ENCODE measurements around the gene SNX8.
"Not testable (repeated sequence)": the region's sequence is repeated elsewhere in the genome, so short reads cannot be mapped to it uniquely, and the experiment has no call there.

SNX8 gene

DNA sequence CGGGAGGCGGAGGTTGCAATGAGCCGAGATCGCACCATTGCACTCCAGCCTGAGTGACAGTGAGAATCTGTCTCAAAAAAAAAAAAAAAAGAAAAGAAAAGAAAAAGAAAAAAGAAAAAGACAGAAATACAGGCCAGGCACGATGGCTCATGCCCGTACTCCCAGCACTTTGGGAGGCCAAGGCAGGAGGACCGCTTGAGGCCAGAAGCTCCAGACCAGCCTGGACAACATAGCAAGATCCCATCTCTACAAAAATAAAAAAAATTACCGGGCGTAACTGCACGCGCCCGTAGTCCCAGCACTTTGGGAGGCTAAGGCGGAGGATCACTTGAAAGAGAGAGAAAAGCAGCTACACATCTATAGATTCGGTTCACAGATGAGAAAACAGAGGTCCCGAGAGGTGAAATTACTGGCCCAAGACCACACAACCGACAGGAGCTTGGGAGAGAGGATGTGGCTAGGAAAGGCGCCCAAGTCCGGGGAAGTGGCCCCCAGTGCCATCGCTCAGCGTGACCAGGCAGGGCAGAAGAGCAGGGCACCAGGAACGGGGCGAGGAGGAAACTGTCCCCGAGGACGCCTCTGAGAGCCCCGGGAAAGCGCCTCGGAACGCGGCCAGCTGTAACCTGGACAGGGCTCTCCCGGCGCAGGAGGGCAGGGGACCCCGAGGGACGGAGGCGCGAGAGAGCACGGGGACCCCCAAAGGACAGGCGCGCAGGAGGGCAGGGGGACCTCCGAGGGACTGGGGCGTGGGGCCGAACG, 612 bp downstream of the SNX8 start:
- in situ Hi-C loops (cut with HindIII; ENCODE audit: low sequenced_read_pairs) = no loop called here
- TF ChIP-seq, protein P1, sequence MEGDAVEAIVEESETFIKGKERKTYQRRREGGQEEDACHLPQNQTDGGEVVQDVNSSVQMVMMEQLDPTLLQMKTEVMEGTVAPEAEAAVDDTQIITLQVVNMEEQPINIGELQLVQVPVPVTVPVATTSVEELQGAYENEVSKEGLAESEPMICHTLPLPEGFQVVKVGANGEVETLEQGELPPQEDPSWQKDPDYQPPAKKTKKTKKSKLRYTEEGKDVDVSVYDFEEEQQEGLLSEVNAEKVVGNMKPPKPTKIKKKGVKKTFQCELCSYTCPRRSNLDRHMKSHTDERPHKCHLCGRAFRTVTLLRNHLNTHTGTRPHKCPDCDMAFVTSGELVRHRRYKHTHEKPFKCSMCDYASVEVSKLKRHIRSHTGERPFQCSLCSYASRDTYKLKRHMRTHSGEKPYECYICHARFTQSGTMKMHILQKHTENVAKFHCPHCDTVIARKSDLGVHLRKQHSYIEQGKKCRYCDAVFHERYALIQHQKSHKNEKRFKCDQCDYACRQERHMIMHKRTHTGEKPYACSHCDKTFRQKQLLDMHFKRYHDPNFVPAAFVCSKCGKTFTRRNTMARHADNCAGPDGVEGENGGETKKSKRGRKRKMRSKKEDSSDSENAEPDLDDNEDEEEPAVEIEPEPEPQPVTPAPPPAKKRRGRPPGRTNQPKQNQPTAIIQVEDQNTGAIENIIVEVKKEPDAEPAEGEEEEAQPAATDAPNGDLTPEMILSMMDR (IDR thresholded peaks at IDR 0.05; ENCODE audit: low read depth, low read length) = no peak
- DNase-seq (ENCODE audit: low read depth, low spot score) = no peak
- peak overlapping the region; percentile 81 for H3K4me3 ChIP-seq (ENCODE audit: low read depth, low read length)

DNA sequence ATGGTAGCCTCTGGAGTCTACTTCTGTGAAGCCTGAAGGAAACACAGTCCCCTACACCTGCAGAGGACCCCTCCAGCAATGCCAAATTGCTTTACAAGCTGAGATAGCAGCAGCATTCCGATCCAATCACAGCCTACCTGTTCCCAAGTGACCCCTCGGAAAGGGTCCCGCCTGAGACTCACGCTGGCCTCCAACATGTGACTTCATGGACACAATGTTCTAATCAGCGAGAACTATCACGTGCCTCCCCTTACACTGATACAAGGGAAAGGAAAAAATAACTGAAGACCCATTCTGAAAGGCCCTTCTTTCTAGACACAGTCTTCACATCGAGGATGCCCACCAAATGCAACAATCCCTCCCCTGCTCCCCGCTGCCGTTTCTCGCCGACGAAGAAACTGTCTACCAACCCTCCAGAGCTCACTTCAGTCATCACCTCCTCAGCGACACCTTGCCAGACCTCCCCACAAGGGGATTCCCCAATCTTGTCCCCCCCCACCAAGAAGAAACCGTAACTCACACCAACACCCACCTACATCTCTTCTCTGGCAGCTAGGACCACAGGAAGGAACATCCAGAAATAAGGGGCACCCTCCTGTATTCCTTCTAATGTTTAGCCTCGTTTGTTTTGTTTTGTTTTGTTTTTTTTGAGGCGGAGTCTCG, 1.8 kb downstream of the SNX8 start:
- TF ChIP-seq, protein P1 (IDR thresholded peaks at IDR 0.05; ENCODE audit: low read depth, low read length) = no peak
- H3K4me3 ChIP-seq (ENCODE audit: low read depth, low read length) = no peak overlapping the region
- in situ Hi-C loops (cut with HindIII; ENCODE audit: low sequenced_read_pairs) = no loop called here
- DNase-seq (ENCODE audit: low read depth, low spot score) = no peak

DNA sequence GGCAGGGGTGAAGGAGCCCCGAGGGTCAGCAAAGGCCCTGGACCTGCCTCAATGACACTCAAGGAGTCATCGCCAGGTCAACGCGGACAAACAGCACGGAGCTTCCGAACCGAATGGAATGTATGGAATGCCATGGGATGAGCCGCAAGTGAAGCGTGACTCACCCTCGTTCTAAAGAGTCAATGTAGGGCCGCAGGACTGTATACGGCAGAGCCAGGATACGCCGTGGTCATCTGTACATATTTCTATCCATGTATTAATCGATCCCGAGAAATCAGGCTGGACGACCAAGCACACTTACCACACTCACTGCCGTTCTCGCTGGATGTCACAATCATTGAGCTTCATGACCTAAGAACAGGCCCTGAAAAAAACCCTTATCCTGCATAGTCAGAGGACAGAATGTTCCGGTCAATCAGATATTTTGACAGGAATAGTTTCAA, 4.3 kb downstream of the SNX8 start:
- in situ Hi-C loops (cut with HindIII; ENCODE audit: low sequenced_read_pairs) = no loop called here
- no peak overlapping the region for H3K4me3 ChIP-seq (ENCODE audit: low read depth, low read length)
- DNase-seq (ENCODE audit: low read depth, low spot score) = peak; percentile 85
- TF ChIP-seq, protein P1 (IDR thresholded peaks at IDR 0.05; ENCODE audit: low read depth, low read length) = no peak

DNA sequence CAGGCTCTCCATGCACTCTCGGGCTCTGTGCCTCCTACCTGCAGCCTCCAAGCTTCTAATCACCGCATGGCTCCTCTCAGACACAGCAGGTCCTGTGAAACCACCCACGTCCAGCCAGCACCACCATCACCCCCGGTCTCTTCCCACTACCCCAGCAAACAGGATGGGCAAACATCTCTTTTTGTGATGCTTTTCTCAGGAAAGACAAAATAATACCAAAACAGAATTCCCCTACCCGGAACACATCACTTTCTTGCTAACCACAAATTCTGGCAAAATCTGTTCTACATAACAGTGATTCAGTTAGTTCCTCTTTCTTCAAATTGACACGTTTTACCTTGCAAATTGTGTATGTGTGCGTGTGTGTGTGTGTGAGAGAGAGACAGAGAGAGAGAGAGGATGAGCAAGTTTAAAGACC, 6.5 kb downstream of the SNX8 start:
- H3K4me3 ChIP-seq (ENCODE audit: low read depth, low read length) = no peak overlapping the region
- TF ChIP-seq, protein P1 (IDR thresholded peaks at IDR 0.05; ENCODE audit: low read depth, low read length) = no peak
- in situ Hi-C loops (cut with HindIII; ENCODE audit: low sequenced_read_pairs) = no loop called here
- no peak for DNase-seq (ENCODE audit: low read depth, low spot score)

DNA sequence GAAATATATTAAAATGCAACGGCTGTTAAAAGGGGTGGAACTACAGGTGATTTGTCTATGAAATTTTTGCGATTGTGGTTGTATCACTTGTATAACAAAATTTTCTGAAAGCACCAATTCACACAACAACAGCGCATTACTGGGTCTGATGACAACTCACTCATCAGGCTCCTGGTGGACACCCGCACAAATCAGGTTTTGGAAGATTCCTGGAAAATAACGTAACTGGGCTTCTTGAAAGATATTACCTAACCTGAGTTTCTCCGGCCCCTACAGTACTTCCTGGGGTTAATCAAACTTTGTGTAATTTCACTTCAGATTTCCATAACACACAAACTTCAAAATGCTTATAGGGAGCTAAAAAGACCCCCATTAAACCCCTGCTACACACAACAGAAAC, 7.6 kb downstream of the SNX8 start:
- TF ChIP-seq, protein P1 (IDR thresholded peaks at IDR 0.05; ENCODE audit: low read depth, low read length) = no peak
- H3K4me3 ChIP-seq (ENCODE audit: low read depth, low read length) = no peak overlapping the region
- DNase-seq (ENCODE audit: low read depth, low spot score) = no peak
- in situ Hi-C loops (cut with HindIII; ENCODE audit: low sequenced_read_pairs) = no loop called here

DNA sequence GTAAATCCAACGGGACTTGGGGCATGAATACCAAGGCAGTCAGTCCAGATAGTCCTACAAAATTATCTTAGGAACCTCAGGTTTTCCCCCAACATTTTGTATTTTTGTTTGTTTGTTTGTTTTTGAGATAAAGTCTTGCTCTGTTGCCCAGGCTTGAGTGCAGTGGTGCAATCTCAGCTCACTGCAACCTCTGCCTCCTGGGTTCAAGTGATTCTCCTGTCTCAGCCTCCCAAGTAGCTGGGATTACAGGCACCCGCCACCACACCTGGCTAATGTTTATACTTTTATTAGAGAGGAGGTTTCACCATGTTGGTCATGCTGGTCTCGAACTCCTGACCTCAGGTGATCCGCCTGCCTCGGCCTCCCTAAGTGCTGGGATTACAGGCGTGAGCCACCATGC, 9.0 kb downstream of the SNX8 start:
- DNase-seq (ENCODE audit: low read depth, low spot score); in situ Hi-C loops (cut with HindIII; ENCODE audit: low sequenced_read_pairs); H3K4me3 ChIP-seq (ENCODE audit: low read depth, low read length): not testable (repeated sequence)

DNA sequence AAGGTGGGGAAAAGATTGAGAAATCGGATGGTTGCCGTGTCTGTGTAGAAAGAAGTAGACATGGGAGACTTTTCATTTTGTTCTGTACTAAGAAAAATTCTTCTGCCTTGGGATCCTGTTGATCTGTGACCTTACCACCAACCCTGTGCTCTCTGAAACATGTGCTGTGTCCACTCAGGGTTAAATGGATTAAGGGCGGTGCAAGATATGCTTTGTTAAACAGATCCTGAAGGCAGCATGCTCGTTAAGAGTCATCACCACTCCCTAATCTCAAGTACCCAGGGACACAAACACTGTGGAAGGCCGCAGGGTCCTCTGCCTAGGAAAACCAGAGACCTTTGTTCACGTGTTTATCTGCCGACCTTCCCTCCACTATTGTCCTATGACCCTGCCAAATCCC, 10.7 kb downstream of the SNX8 start:
- DNase-seq (ENCODE audit: low read depth, low spot score); in situ Hi-C loops (cut with HindIII; ENCODE audit: low sequenced_read_pairs); H3K4me3 ChIP-seq (ENCODE audit: low read depth, low read length): not testable (repeated sequence)

DNA sequence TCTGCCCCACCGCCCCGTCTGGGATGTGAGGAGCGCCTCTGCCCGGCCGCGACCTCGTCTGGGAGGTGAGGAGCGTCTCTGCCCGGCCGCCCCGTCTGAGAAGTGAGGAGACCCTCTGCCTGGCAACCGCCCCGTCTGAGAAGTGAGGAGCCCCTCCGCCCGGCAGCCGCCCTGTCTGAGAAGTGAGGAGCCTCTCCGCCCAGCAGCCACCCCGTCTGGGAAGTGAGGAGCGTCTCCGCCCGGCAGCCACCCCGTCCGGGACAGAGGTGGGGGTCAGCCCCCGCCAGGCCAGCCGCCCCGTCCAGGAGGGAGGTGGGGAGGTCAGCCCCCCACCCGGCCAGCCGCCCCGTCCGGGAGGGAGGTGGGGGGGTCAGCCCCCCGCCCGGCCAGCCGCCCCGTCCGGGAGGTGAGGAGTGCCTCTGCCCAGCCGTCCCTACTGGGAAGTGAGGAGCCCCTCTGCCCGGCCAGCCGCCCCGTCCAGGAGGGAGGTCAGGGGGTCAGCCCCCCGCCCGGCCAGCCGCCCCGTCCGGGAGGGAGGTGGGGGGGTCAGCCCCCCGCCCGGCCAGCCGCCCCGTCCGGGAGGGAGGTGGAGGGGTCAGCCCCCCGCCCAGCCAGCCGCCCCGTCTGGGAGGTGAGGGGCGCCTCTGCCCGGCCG, 11.4 kb downstream of the SNX8 start:
- DNase-seq (ENCODE audit: low read depth, low spot score); in situ Hi-C loops (cut with HindIII; ENCODE audit: low sequenced_read_pairs); H3K4me3 ChIP-seq (ENCODE audit: low read depth, low read length): not testable (repeated sequence)

Measured in astrocyte of the spinal cord (primary cell).